Coronary artery (tissue), 2 donors: Measurements from ENCODE around the gene SPIC.

ENCODE experiments used
- DNase-seq: peaks from one replicate; pipeline ENCODE4 v3.0.0-alpha.2; 2017; ENCODE audit warnings: low spot score
- H3K27ac ChIP-seq, 2 donors: fragments of 200-600 bp; sonication (generic); one replicate each; pipeline ENCODE4 v1.5.1; 2016 to 2019
- H3K4me3 ChIP-seq: fragments of 200-600 bp; sonication (generic); 2 replicates; pipeline ENCODE4 v1.5.1; 2016; ENCODE audit warnings: mild to moderate bottlenecking, moderate library complexity
- CTCF ChIP-seq: fragments of 200-600 bp; sonication (generic); IDR thresholded peaks from one replicate; pipeline ENCODE4 v1.5.1; 2019; ENCODE audit warnings: antibody characterized with exemption

The SPIC gene

GRCh38 chr12:101474711-101475386 is at the start of gene SPIC:
Gene SPIC (plus strand): TSS chr12:101475336. CDS start chr12:101476905, 1,569 bp downstream.
- H3K27ac ChIP-seq, result no peak within 1 kb of the TSS

GRCh38 chr12:101430456-101430855 is 44.7 kb upstream of the SPIC start:
- Histone ChIP-seq H3K4me3 (no peak overlapping the region), H3K27ac (no peak overlapping the region)
- no peak for DNase-seq
- TF ChIP-seq CTCF, result no peak

More at GRCh38 chr12:101474711-101475386, at the start of gene SPIC:
- DNase-seq, result no peak
- no peak for TF ChIP-seq CTCF
- H3K4me3 ChIP-seq, result no peak within 1 kb of the TSS

GRCh38 chr12:101436136-101436535 is 39.0 kb upstream of the SPIC start:
- TF ChIP-seq CTCF, result no peak
- Histone ChIP-seq H3K27ac (no peak overlapping the region), H3K4me3 (no peak overlapping the region)
- no peak for DNase-seq

GRCh38 chr12:101439236-101439635 is 35.9 kb upstream of the SPIC start:
- no peak for TF ChIP-seq CTCF
- no peak overlapping the region for H3K27ac ChIP-seq
- no peak for DNase-seq
- no peak overlapping the region for H3K4me3 ChIP-seq

- DNase-seq, result no peak
- TF ChIP-seq CTCF, result no peak
- Histone ChIP-seq H3K4me3 (no peak overlapping the region), H3K27ac (no peak overlapping the region)
Measured at GRCh38 chr12:101441461-101442224, 33.5 kb upstream of the SPIC start.

- no peak for DNase-seq
- TF ChIP-seq CTCF, result no peak
- H3K27ac ChIP-seq, result no peak overlapping the region
- H3K4me3 ChIP-seq, result no peak overlapping the region
Measured at GRCh38 chr12:101455685-101456084, 19.5 kb upstream of the SPIC start.
